ENCODE data around the gene NUP37. TPM values are rescaled to one million over a fixed set of nuclear protein-coding genes. Genes with fewer than 3 reads are reported as not detected.
A peak's percentile ranks its signal among the peaks of the same experiment; 100 is the strongest.

The NUP37 gene
- total RNA-seq, 4 donors from 2014 or later = 5.5 to 23.2 (median 12.6) TPM

DNA sequence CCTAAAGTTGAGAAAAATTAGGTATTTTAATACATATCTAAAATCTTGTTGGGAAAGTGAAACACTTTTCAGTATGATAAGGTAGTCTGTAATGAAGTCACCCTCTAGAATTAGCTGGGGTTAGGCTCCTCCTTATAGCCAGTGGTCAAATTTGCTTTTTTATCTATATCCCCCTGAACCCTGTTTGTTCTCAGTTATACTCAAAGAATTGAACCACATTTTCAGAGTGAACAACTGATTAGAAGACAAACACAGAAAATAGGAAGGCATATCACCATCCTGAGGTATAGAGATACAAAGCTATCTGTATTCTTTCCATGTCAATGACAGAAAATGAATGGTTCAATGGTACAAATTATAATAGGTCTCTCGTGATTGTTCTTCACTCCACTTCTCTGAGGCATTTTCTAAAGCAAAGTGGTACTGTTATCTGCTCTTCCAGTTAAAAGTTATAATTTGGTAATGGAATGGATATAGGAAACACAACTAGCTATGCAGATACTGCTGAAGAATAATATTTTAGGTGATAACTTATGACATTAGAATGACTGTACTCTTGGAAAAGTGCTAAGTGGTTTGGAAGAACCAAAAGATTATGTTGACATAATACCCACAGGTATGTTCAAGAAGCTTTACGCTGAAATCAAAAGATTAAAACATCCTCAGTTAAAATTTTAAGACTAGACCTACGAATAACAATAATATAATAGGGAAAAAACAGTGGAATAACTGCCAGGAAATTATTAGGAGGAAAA is 85.7 kb downstream of the NUP37 start:
- no peaks in the 10 kb centered on the region for H3K4me1 ChIP-seq
- no peaks in the 10 kb centered on the region for H3K9me3 ChIP-seq
- H3K36me3 ChIP-seq = peaks cover 0 to 43% (median 0%) of the 10 kb centered on the region in 3 donors
- H3K27ac ChIP-seq = no peak overlapping the region
- no peak overlapping the region for H3K4me3 ChIP-seq
- DNase-seq = no peak
- H3K27me3 ChIP-seq = no peaks in the 10 kb centered on the region
- TF ChIP-seq, protein P1, sequence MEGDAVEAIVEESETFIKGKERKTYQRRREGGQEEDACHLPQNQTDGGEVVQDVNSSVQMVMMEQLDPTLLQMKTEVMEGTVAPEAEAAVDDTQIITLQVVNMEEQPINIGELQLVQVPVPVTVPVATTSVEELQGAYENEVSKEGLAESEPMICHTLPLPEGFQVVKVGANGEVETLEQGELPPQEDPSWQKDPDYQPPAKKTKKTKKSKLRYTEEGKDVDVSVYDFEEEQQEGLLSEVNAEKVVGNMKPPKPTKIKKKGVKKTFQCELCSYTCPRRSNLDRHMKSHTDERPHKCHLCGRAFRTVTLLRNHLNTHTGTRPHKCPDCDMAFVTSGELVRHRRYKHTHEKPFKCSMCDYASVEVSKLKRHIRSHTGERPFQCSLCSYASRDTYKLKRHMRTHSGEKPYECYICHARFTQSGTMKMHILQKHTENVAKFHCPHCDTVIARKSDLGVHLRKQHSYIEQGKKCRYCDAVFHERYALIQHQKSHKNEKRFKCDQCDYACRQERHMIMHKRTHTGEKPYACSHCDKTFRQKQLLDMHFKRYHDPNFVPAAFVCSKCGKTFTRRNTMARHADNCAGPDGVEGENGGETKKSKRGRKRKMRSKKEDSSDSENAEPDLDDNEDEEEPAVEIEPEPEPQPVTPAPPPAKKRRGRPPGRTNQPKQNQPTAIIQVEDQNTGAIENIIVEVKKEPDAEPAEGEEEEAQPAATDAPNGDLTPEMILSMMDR (IDR thresholded peaks at IDR 0.05) = no peak
- TF ChIP-seq POLR2A (IDR thresholded peaks at IDR 0.05) = no peak

DNA sequence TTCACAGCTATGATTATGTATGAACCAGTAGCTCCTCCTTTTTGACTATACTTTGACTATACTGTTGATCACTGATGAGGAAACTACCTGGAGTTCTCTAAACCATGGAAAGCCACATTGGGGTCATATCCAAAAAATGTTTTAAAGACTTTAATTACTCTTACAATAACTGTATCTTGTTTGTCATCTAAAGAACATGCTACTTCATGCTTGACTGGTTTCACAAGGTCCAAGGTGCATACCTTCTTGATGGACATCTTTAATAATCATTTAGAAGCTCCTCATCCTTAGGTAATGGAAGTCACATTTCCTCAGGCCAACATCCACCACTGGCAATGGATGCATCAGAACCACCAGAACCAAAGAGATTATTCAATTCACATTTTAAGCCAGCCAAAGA is 88.1 kb downstream of the NUP37 start:
- no peak overlapping the region for H3K27ac ChIP-seq
- H3K4me1 ChIP-seq = no peaks in the 10 kb centered on the region
- H3K36me3 ChIP-seq = peaks cover 0 to 22% (median 0%) of the 10 kb centered on the region in 3 donors
- no peak for DNase-seq
- no peak overlapping the region for H3K4me3 ChIP-seq
- TF ChIP-seq, protein P1 (IDR thresholded peaks at IDR 0.05) = no peak
- no peak for TF ChIP-seq POLR2A (IDR thresholded peaks at IDR 0.05)
- no peaks in the 10 kb centered on the region for H3K27me3 ChIP-seq
- no peaks in the 10 kb centered on the region for H3K9me3 ChIP-seq

DNA sequence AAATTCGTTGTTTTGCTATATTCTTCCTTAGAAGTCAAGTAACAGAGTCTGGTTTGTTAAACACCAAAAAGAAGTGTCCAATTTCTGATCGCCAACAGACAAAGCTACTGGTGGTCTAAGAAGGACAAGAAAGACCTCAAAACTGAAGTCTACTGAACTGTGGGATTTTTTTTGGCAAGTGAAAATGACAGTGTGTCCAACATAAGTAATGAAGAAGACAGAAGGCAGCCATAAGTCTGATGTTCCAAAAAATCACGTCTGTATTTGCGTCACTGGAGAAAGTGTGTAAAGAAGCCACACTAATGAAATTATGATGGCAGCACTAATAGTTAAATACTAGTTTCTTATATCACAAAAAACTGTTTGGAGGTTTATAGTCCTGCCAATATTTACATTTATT is 90.8 kb downstream of the NUP37 start:
- Histone ChIP-seq H3K27ac (no peak overlapping the region), H3K4me1 (no peaks in the 10 kb centered on the region), H3K4me3 (no peak overlapping the region), H3K9me3 (no peaks in the 10 kb centered on the region), H3K36me3 (no peaks in the 10 kb centered on the region), H3K27me3 (no peaks in the 10 kb centered on the region)
- no peak for DNase-seq
- no peak for TF ChIP-seq POLR2A (IDR thresholded peaks at IDR 0.05)
- TF ChIP-seq, protein P1 (IDR thresholded peaks at IDR 0.05) = no peak

DNA sequence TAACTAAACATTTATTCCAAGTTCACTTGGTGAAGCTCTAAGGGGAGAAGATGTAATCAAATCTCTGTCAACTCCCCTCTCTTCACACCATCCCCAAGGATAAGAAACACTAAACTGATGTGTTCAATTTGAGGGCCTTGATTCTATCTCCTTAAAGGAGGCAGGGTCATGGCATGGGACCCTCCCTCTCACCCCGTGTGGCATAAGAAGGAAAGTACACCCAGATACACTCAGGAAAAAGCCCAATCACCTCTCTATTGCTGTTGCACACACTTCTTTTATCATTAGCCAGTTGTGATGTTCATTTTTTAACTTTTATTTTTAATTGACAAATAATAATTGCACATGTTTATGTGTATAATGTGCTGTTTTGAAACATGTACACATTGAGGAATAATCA is 93.2 kb downstream of the NUP37 start:
- H3K4me1 ChIP-seq = no peaks in the 10 kb centered on the region
- H3K27ac ChIP-seq = no peak overlapping the region
- no peak for TF ChIP-seq POLR2A (IDR thresholded peaks at IDR 0.05)
- TF ChIP-seq, protein P1 (IDR thresholded peaks at IDR 0.05) = no peak
- peaks cover 0 to 5% (median 0%) of the 10 kb centered on the region in 3 donors for H3K36me3 ChIP-seq
- no peaks in the 10 kb centered on the region for H3K27me3 ChIP-seq
- DNase-seq = no peak
- no peak overlapping the region for H3K4me3 ChIP-seq
- H3K9me3 ChIP-seq = no peaks in the 10 kb centered on the region

DNA sequence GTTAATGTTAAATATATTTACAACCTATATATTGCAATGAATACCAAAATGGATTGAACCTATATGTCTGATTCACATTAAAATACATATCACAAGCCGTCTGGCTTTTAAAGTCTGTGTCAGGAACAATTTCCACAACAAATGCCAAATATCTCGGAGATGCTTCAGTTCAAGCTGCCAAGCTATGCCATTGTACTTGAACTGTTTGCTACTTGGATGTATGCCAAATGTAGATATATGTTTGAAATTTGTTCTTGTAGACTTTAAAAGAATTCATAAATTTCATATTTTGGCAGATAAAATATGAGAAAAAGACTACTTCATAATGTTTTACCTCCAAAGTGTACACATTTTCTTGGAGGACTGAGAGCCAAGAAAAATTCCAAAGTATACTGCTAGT is 95.1 kb downstream of the NUP37 start:
- Histone ChIP-seq H3K4me1 (no peaks in the 10 kb centered on the region), H3K27ac (no peak overlapping the region), H3K36me3 (peaks cover 0 to 5% (median 0%) of the 10 kb centered on the region in 3 donors), H3K4me3 (no peak overlapping the region), H3K27me3 (no peaks in the 10 kb centered on the region), H3K9me3 (no peaks in the 10 kb centered on the region)
- no peak for TF ChIP-seq POLR2A (IDR thresholded peaks at IDR 0.05)
- DNase-seq = no peak

DNA sequence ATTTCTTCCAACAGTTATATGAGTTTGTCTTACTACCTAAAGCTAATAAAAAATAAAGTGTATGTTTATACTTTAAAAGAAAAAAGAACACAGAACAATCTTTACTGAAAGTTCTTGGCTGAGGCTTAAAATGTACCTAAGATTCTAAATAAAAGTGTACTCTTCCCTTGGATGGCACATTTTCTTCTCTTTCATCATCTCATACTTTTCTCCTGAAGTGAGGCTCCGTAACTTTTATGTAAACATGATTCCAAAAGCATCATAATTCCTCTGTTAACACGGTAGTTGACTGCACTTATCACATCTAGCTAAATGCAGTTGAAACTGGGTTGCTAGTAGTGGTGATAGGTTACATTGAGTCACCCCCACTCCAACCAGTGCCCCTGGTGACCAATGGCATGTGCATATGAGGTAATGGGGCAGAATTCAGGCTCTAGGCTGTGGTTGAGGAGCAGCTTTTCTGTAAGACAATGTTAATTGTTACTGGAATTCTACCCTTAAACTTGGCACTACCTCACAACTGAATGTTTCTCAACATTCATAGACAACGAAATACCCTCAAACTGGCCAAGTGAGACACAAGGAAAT is 96.5 kb downstream of the NUP37 start:
- TF ChIP-seq, protein P1 (IDR thresholded peaks at IDR 0.05) = no peak
- no peak for TF ChIP-seq POLR2A (IDR thresholded peaks at IDR 0.05)
- no peaks in the 10 kb centered on the region for H3K27me3 ChIP-seq
- peak overlapping the region in 1 of 4 donors; percentile 18 for H3K27ac ChIP-seq
- no peaks in the 10 kb centered on the region for H3K9me3 ChIP-seq
- no peaks in the 10 kb centered on the region for H3K4me1 ChIP-seq
- DNase-seq = no peak
- no peak overlapping the region for H3K4me3 ChIP-seq
- peaks cover 0 to 5% (median 0%) of the 10 kb centered on the region in 3 donors for H3K36me3 ChIP-seq
